Measurements from ENCODE around the gene EGFL6.
"Not testable (repeated sequence)": the region's sequence is repeated elsewhere in the genome, so short reads cannot be mapped to it uniquely, and the experiment has no call there.

EGFL6 gene

DNA sequence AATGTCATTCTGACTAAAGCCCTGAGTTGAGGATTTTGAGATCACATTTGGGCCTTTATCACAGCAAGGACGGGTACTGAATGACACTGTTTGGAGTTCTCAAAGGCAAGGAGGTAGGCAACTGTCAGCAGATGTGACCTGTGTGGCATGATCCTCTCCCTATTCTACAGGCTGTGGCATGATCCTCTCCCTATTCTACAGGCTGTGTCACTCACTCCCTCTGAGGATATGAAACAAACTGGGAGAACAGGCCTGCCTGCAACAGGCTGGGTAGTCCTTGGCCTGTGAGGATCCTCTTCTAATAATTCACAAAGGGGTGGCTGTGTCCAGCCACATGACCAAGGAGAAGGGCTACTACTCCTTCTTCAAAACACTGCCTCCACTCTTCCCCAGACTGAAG lies 68.6 kb downstream of the EGFL6 start:
- H3K4me3 ChIP-seq (ENCODE audit: low read depth, low read length) = no peak overlapping the region
- TF ChIP-seq, protein P1, sequence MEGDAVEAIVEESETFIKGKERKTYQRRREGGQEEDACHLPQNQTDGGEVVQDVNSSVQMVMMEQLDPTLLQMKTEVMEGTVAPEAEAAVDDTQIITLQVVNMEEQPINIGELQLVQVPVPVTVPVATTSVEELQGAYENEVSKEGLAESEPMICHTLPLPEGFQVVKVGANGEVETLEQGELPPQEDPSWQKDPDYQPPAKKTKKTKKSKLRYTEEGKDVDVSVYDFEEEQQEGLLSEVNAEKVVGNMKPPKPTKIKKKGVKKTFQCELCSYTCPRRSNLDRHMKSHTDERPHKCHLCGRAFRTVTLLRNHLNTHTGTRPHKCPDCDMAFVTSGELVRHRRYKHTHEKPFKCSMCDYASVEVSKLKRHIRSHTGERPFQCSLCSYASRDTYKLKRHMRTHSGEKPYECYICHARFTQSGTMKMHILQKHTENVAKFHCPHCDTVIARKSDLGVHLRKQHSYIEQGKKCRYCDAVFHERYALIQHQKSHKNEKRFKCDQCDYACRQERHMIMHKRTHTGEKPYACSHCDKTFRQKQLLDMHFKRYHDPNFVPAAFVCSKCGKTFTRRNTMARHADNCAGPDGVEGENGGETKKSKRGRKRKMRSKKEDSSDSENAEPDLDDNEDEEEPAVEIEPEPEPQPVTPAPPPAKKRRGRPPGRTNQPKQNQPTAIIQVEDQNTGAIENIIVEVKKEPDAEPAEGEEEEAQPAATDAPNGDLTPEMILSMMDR (IDR thresholded peaks at IDR 0.05; ENCODE audit: control insufficient read depth, extremely low read depth, insufficient read depth) = no peak
- no peak for DNase-seq (ENCODE audit: low read depth)

- DNase-seq (ENCODE audit: low read depth) = no peak
- no peak overlapping the region for H3K4me3 ChIP-seq (ENCODE audit: low read depth, low read length)
- TF ChIP-seq, protein P1 (IDR thresholded peaks at IDR 0.05; ENCODE audit: control insufficient read depth, extremely low read depth, insufficient read depth) = no peak
These were observed 69.4 kb downstream of the EGFL6 start for GRCh38 chrX:13638826-13639225.

- H3K4me3 ChIP-seq (ENCODE audit: low read depth, low read length) = not testable (repeated sequence)
These were observed 72.3 kb downstream of the EGFL6 start for GRCh38 chrX:13641684-13642083.

DNA sequence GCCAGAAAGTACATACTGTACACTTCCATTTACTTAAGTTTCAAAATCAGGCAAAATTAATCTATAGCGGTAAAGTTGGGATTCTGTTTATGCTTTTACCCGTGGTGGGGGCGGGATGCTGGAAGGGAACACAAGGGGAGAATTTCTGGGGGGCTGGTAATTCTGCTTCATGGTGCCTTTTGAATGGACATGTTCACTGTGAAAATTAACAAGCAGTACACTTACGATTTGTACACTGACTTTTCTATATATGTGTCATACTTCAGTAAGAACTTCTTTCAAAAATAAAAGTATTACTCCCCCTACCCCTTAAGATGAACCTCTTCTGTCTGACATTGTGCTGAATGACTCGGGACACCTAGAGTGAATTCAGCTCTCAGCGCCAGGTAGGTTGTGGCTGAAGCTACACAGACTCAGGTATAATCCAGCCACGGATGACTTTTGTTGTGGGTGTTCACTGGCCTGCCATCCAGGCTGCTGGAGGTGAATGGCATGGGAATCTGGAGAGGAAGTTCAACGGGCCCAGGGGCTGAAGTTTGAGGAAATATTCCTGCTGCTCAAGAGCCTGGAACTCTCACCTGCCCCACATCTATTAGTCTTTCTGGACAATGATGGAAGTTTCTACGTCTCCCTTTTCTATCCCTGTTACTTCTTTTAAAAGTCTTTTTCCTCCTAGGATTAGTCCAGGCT lies 76.2 kb downstream of the EGFL6 start:
- H3K4me3 ChIP-seq (ENCODE audit: low read depth, low read length) = no peak overlapping the region
- no peak for DNase-seq (ENCODE audit: low read depth)

More at GRCh38 chrX:13641684-13642083, 72.3 kb downstream of the EGFL6 start:
- DNase-seq (ENCODE audit: low read depth) = not testable (repeated sequence)

GRCh38 chrX:13646154-13646549 lies 76.8 kb downstream of the EGFL6 start:
- no peak for DNase-seq (ENCODE audit: low read depth)
- TF ChIP-seq, protein P1 (IDR thresholded peaks at IDR 0.05; ENCODE audit: control insufficient read depth, extremely low read depth, insufficient read depth) = peak; percentile 65
- no peak overlapping the region for H3K4me3 ChIP-seq (ENCODE audit: low read depth, low read length)

More for the DNA sequence above, 76.2 kb downstream of the EGFL6 start:
- TF ChIP-seq, protein P1 (IDR thresholded peaks at IDR 0.05; ENCODE audit: control insufficient read depth, extremely low read depth, insufficient read depth) = no peak

- no peak overlapping the region for H3K4me3 ChIP-seq (ENCODE audit: low read depth, low read length)
- no peak for DNase-seq (ENCODE audit: low read depth)
- TF ChIP-seq, protein P1 (IDR thresholded peaks at IDR 0.05; ENCODE audit: control insufficient read depth, extremely low read depth, insufficient read depth) = no peak
These were observed 78.4 kb downstream of the EGFL6 start for GRCh38 chrX:13647709-13648212.

- not testable (repeated sequence) for DNase-seq (ENCODE audit: low read depth)
These were observed 78.9 kb downstream of the EGFL6 start for GRCh38 chrX:13648336-13648735.

DNA sequence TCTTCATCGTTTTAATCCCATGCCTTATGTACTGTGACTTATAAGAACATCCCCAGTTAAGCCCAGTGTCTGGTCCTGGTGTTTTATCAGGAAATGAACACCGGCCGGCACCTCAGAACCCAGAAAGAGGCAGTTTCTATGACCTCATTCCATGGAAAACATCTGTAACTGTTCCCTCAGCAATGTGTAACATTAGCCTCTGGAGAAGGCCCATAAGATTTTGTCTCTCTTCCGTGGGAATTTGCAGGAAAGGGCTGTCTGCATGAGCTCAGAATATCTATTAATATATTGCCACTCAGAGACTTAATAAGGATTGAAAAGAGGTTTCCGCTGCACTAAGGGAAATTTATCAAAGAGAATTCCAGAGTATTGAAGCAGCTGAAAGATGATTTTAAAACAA lies 80.4 kb downstream of the EGFL6 start:
- no peak for DNase-seq (ENCODE audit: low read depth)
- no peak overlapping the region for H3K4me3 ChIP-seq (ENCODE audit: low read depth, low read length)
- TF ChIP-seq, protein P1 (IDR thresholded peaks at IDR 0.05; ENCODE audit: control insufficient read depth, extremely low read depth, insufficient read depth) = no peak

More at GRCh38 chrX:13648336-13648735, 78.9 kb downstream of the EGFL6 start:
- H3K4me3 ChIP-seq (ENCODE audit: low read depth, low read length) = not testable (repeated sequence)
